ENCODE data around the gene DUSP6.

DUSP6 gene

DNA sequence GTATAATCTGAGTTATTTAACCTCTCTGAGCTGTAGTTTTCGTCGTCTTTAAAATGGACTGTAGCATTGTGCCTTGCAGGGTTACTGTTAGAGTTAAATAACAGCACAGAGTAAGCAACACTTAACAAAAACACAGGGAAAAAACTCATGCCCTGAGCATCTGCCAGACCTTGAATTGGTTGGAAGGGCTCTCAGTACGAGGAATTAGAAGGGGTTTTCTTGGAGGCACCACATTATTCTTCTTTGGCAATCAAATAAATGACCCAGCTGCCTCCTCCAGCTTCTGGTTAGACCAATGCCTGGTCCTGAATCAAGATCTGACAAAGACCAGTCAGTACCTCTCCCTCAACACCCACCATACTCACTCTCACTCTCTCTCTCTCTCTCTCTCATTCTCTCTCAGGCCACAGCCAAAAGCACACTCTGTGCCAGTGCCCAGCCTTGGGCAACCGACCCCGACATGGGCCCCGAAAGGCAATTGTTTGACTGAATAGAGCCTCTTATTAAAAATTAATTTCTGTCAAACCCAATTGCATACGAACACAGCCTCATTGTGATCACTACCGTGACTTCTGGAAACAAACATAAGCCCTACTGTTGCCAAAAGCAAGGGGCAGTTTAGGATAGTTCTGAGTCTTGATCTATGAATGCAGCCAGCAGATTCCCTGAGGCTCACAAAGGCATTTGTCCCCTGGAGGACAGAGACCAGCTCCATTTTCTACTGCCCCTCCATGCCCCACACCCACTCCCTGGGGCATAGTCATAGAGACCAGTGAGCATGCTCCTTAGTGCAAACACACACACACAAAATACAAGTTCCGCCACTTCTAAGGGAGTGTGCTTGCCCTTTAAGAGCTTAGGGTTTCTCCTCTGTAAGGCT, 23.9 kb downstream of the DUSP6 start:
- DNase-seq = no peak

DNA sequence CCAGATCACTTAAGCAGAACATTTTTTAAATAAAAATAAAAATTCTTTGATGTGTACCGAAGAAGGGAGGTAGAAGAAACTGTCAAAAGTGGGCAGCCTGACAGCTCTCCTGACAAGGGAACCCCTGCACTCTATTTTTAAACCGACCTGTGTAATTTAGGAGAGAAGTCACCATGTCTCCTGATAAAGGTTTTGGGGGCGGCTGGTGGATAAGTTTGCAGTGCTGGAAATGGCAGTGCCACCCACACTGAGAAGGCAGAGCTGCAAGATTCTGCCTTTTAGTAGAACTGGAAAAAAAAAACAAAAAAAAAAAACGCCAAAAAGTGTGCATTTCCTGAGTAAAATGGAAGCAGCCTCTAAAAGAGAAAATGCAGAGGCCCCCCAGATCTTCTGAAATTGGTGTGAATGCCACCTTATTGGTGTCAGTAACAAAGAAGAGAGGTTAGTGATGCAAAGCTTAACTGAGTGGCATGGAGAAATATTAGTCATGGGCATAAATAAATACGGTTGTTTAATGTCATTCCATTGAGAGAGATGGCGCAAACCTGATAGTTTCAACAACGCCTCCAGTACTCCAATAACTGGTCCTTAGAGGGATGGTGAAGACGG, 24.7 kb downstream of the DUSP6 start:
- DNase-seq = no peak

DNA sequence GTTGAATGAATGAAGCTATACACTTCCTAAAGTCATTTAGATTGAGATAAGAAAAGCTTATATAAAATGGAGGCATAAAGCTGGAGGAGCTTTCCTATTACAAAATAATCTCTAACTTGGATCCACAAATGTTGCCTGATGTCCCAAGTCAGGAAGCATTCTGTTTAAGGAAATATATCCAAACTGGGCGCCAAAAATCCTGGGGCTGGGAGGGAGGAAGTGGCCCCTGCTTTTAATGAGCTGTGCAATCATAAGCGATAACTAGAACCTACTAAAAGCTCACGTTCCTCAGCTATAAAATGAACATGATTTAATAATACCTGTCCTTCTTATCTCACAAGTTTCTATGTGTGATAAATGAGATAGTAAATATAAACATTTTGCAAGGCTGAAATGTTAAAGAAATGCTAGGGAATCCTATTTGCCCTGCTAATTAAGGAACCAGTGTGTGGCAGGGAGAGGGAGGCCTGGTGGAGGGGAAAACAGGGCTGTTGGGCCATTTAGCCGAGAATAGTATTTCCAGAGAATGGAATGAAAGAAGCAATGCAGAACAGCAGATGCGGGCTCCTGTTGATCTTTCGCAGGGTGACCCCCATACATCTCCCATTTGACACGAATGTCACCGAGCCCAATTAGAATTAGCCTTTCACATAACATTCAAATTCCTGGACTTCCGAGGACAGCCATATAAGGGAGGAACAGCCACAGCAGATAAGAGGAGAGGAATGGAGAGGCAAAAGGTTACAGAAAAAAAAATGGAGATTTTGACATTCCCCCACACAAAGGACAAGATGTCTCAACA, 25.9 kb downstream of the DUSP6 start:
- DNase-seq = no peak

DNA sequence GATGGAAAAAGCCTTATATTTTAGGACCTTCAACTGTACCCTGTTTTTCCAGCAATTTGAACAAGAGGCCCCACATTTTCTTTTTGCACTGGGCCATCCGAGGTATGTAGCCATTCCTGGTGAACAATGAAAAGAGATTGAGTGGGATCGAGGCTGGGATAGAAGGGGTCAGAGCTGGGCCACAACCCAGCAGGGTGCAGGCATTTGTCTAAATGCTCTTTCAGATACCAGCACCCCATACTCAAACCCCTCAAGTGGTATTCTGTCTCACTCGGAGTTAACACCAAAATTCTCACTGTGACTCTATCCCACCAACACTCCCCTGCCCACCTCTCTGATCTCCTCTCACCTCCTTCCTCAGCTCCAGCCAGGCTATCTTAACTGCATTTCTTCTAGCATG, 26.8 kb downstream of the DUSP6 start:
- no peak for DNase-seq

DNA sequence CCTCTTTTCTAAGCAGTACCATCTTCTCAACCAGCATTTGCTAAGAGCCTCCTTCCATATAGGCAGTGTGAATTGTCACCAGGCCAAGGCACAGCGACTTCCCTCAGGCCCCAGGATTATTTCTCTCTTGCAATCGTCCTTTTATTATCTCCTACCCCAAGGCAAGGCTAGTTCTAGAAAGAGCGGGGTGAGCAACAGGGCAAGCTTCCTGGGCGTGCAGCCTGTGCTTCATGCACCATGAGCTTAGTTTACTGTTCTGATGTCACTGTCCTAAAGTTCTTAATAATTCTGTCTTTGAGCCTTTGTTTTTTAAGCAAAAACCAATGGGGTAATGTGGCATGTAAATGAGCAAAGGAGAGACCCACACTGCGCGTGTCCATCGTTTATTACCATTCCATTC, 27.9 kb downstream of the DUSP6 start:
- DNase-seq = no peak

DNA sequence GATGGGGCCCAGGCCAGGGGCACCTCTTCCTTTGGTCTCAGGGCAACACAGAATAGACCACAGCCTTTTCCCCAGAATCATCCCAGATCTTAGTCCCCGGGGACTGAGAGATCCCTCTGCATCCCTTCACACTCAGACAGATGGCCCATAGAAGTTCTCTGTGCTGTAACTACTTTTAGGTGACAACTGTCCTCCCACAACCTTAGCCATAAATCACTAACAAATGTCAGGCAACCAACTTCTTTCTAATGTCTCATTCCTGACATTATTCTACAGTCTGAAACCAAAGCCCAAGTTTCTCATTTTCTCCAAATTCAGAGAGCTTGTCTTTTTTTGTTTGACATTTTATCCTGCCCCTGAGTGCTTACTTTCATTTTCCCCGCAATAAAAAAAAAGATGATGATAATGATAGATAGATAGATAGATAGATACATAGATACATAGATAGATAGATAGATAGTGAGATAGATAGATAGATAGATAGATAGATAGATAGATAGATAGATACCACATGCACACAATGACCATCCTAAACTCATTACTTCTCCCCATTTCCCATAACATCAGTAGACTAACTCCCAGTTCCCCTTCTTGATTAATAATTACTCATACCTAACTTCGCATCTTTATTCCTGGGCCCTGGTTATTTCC, 28.6 kb downstream of the DUSP6 start:
- DNase-seq = no peak

DNA sequence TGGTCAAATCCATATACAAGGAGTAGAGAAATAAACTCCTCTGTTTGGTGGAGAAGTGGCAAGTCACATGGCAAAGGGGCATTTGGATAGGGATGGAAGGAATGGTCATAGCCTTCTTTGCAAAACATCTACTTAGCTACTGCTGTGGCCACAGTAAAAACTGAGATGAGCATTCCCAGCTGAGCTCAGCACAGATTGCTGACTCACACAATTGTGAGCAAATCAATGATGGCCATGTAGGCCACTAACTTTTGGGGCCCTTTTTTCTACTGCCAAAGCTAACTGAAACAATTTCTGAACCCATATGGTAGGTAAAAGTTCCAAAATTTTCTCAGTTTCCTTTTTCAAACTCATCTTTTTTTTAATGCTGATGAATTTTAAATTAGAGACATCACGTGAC, 31.6 kb downstream of the DUSP6 start:
- DNase-seq = no peak

DNA sequence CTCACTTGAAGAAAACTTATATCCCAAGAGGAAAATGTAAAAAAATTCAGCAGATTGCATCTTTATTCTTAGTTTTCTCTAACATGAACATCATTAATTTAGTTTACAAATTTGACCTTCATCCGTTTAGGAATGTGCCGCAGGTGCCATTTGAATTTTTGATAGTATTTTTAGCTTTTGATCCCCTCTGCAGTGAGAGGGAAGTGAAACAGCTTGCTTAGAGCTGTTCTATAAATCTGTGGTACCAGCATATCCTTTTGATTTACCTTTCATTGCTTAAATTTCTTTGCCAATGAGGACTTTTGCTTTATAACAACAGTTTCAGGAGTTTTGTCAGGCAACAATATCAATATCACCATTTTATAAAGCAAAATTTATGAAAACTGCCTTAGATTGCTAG, 32.7 kb downstream of the DUSP6 start:
- DNase-seq = no peak

DNA sequence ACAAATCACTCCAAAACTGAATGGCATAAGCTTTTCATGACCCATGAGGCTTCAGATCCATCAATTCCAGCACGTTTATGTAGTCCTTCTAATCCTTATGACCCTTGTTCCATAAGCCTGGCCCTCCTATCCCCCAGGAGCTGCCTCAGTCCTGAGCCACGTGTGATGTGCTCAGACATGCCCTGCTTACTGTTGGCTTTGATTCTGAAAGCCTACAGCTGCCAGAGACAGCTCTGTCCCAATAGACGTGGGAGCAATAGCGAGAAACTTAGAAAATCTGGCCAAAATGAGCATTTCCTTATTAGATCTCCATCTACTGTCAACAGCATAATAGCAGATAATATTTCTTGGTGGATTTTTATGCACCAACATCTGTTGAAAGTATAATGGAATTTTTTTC, 33.2 kb downstream of the DUSP6 start:
- DNase-seq = no peak

DNA sequence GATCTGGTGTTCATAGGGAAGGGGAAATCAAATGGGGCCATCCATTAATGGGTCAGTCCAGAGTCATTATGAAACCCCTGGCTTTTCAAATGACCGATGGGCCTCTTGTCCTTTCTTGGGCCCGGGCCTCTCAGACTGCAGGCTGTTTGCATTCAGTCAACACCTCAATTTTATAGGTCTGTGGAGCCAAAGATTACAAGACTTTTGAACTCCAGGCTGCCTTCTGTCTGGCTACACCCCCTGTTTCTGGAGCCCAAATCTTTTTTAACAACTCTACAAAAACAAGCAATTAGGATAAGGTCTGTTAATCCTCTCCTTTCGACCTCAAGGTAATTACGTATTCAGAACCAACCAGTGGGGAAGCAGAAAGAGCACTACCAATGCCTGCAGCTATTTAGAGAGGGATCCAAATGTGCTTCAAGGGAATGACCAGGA, 35.6 kb downstream of the DUSP6 start:
- DNase-seq = no peak

DNA sequence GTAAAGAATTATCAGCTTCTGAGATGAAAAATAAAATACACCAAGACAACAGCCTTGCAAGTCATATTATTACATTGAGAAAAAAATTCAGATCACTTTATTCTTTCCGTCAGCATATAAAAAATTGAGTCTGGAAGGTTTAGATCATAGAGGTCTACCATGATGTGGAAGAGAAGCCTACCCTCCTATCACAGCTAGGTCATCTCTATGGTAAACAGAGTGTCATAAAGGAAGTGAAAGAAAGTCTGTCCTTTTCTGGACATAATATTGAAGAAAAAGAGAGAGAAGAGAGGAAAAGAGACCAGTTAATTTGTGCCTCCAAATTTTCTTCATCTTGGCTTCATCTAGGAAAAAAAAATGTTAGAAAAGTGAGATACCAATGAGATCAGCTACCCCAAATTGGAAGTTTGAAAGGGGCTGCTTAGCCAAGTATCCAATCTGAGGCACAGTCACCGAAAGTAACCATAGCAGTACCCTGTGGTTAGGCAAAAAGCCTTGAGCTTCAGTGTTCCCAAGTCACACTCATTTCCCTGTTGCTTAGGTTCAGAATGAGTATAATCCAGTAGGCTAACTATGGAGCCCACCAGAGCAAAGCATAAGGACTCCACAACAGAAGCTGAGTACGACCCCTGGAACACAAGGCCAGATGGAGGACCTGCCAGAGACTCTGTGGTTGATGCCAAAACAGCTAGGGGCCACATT, 38.1 kb downstream of the DUSP6 start:
- no peak for DNase-seq

DNA sequence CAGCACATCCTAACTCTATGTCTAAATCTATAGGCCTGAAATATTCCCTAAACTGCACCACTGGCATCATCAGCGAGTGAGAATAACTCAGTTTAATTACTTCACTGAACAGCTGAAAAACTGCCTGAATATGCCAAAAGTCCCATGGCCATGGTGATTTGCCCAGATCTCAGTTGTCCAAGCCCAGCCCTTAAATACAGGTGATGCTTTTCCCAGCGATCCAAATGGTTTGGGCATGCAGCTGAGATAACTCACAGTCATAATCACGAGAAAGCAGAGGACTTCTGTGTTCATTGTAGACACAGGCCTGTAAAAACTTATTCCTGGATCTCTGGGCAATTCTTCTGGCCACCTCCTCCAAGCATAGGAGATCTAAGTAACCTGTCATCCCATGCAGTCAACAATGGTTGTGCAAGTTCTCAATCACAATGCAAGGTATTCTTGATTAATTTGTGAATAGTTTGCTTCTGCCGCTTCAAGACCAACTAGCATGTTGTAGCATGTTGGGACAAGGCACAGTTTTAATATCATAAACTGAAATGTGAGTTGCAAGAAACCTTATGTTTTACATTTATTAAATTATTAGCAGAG, 40.5 kb downstream of the DUSP6 start:
- DNase-seq = no peak

DNA sequence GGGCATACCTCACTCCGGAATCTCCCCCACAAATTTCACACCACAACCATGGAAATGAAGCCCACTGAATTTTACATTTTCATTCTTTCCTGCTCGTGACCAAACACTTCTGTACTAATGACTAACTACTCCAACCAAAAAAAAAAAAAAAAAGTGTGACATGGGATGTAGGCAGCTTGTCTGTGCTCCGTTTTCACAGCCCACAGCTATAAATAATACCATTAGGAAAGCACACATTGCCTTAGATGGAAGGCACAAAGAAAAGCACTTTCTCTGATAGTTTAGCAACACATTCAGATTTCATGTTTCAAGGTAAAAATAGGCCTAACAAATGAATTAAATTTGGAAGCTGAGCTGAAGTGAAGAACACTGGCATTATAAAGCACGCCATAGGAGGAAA, 42.5 kb downstream of the DUSP6 start:
- DNase-seq = no peak

DNA sequence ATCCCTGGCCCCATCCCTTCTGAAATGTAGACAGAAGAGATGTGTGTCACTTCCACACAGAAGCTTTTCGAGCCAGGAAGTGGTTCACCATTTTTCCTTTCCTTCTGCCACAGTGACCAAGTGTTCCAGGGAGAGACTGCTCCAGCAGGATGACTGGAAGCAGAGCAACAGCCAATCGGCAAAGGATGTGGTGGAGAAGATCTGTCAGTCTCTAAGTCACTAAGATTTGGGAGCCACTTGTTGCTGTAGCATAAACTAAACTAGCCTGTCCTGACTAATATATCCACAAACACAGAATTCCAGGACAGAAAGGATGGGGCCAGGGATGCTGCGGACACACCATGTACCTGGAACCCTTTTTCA, 42.9 kb downstream of the DUSP6 start:
- DNase-seq = no peak

DNA sequence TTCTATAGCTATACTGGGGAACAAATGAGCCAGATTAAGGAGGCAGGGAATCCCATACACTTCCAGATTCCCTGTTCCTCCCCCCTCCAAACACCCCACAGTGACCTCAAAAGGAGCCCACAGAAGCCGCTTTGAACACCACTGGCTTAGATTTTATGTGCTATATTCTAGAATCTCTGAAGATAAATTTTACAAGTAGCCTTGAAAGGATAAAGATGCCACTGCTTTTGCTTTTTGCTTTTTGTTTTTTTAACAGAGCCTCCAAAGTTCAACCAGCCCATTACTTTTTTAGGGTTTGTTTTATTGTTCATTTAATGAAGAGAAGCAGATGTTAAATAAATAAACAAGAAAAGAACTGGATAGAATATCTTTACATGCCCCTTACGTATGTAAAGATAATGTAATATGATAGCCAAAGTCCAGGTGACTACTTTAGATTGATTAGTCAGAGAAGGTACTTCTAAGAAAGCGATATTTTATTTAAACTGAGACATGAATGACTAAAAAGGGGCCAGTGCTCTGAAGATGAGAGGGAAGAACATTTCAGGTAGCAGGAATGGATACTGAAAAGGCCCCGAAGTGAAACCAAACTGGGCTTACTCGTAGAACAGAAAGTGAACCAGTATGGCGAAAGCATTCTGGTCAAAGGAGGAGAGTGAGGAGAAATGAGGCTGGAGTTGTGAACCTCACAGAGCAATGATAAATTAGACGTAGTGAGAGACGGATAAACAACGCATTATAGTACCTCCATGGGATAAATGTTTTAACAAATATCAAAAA, 44.6 kb downstream of the DUSP6 start:
- DNase-seq = no peak

DNA sequence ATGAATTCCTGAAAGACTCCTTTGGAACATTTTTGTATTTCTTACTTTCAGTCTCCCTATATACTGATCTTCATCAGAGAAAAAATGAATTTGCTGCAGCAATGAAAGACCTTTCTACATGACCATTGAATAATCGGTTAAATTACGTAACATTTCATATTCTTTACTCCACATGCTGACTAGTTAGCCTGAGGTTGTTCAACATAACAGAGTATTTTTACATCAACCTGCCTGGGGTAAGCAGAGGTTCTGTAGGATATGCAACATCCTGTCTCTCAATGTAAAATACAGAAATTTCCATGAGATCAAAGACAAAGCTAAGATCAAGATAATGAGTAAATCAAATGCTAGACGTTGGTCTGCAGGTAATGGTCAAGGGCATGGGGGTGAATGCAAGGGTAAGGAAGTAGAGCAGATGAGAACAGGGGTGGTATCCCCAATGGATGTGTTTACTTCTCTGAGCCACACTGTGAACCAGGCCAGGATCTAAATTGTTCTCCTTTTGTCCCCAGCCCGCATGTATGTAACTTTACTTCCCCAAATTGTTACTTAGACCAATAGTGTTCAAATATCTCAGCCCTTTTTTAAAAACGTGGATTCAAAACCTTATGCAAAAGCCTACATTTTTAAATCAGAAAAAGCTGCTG, 45.4 kb downstream of the DUSP6 start:
- no peak for DNase-seq

DNA sequence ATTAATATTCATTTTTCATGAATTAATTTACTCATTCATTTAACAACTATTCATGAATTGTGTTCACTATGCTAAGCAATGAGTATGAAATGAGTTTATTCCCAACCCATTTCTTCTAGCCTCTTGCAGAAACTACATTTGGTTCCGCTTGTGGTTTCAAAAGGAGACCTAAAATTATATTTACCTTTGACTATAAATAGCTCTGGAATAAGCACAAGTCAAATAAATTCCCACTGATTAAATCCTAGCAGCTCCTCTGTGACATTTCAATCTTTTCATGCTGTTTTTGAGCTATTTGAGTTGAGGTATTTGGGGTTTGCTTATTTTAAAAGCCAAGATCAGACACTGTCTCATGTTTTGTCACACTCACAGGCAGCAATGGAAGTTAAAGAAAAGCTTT, 46.9 kb downstream of the DUSP6 start:
- no peak for DNase-seq

DNA sequence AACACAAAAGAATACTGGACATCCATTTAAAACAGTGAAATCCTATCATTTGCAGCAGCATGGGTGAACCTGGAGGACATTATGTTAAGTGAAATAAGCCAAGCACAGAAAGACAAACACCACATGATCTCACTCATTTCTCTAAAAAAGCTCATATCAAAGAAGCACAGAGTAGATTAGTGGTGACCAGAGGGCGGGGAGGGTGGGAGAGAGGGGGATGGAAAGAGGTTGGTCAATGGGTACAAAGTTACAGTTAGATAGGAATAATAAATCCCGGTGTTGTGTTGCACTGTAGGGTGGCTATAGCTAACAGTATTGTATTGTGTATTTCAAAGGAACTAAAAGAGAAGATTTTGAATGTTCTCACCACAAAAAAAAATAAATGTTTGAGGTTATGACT, 52.4 kb downstream of the DUSP6 start:
- DNase-seq = no peak

DNA sequence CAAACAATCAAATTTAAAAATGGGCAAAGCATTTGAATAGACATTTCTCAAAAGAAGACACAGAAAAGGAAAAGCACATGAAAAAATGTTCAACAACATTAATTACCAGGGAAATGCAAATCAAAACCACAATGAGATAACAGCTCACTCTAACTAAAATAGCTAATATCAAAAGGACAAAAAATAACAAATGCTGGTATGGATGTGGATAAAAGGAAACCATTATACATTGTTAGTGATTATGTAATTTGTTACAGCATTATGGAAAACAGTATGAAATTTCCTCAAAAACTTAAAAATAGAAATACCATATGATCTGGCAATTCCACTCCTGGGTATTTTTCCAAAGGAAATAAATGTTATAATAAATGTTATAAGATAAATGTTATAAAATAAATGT, 52.9 kb downstream of the DUSP6 start:
- no peak for DNase-seq

Data from central memory CD4-positive, alpha-beta T cell (primary cell).